OCI-LY3 (cell line): ENCODE results near the gene EBNA1BP2.
A peak's percentile ranks its signal among the peaks of the same experiment; 100 is the strongest.

Experiments
- H2AFZ ChIP-seq: fragments of 200-600, 300-600 bp; shearing (Covaris generic); 2 replicates; pipeline ENCODE4 v1.6.0; 2014; ENCODE audit warnings: antibody characterized with exemption, low read depth, low read length
- H3K27ac ChIP-seq: fragments of 200-600, 300-600 bp; sonication (generic); 2 replicates; pipeline ENCODE4 v1.5.1; 2014; ENCODE audit warnings: mild to moderate bottlenecking, low read length, moderate library complexity, mixed read lengths
- H3K27me3 ChIP-seq: fragments of 200-600, 300-600 bp; sonication (generic); 2 replicates; pipeline ENCODE4 v1.6.1; 2014; ENCODE audit warnings: low read depth, low read length, mixed read lengths
- H3K36me3 ChIP-seq: fragments of 200-600, 300-600 bp; sonication (generic); replicated peaks from 2 replicates; pipeline ENCODE3; 2014; ENCODE audit warnings: low read depth, low read length, mixed read lengths
- H3K4me1 ChIP-seq: fragments of 300-600, 200-600 bp; sonication (generic); 2 replicates; pipeline ENCODE4 v1.6.1; 2014; ENCODE audit warnings: low read length, mixed read lengths
- H3K4me2 ChIP-seq: fragments of 200-600, 300-600 bp; sonication (generic); 2 replicates; pipeline ENCODE4 v1.6.1; 2014; ENCODE audit warnings: low read length, mixed read lengths
- H3K4me3 ChIP-seq: fragments of 300-600, 200-600 bp; sonication (generic); 2 replicates; pipeline ENCODE4 v1.5.1; 2014; ENCODE audit warnings: antibody characterized with exemption, mild to moderate bottlenecking, low read length, moderate library complexity
- H3K79me2 ChIP-seq: fragments of 300-600, 200-600 bp; shearing (Covaris generic); 2 replicates; pipeline ENCODE4 v1.6.1; 2014; ENCODE audit warnings: mild to moderate bottlenecking, low read length, mixed read lengths
- H3K9ac ChIP-seq: fragments of 300-600, 200-600 bp; shearing (Covaris generic); 2 replicates; pipeline ENCODE4 v1.6.0; 2014; ENCODE audit warnings: mild to moderate bottlenecking, low read length, moderate library complexity
- H3K9me3 ChIP-seq: fragments of 200-600, 300-600 bp; shearing (Covaris generic); 2 replicates; pipeline ENCODE4 v1.6.1; 2014; ENCODE audit warnings: low read length, mixed read lengths; ENCODE audit not compliant: insufficient read depth
- H4K20me1 ChIP-seq: fragments of 200-600, 300-600 bp; sonication (generic); 2 replicates; pipeline ENCODE4 v1.6.1; 2016; ENCODE audit warnings: low read length, mixed read lengths; ENCODE audit not compliant: insufficient read depth
- CTCF ChIP-seq: fragments of 200-600, 300-600 bp; sonication (generic); IDR thresholded peaks from 2 replicates; pipeline ENCODE4 v1.5.1; 2014; ENCODE audit warnings: antibody characterized with exemption, low read length, low read depth
- EZH2phosphoT487 ChIP-seq: fragments of 200-600 bp; shearing (Covaris generic); IDR thresholded peaks from 2 replicates; pipeline ENCODE4 v1.6.1; 2018; ENCODE audit warnings: antibody characterized with exemption, mixed run types, low read depth

EBNA1BP2 gene

GRCh38 chr1:43184388-43184787 is 12.3 kb upstream of the EBNA1BP2 start:
- Histone ChIP-seq H3K36me3 (no peaks in the 10 kb centered on the region), H3K79me2 (no peaks in the 10 kb centered on the region), H3K4me1 (no peaks in the 10 kb centered on the region), H3K9ac (no peak overlapping the region), H3K4me3 (no peak overlapping the region), H2AFZ (no peak overlapping the region), H3K27ac (no peak overlapping the region), H3K4me2 (no peak overlapping the region), H3K9me3 (no peaks in the 10 kb centered on the region), H4K20me1 (no peaks in the 10 kb centered on the region), H3K27me3 (no peaks in the 10 kb centered on the region)
- TF ChIP-seq EZH2phosphoT487 (no peak), CTCF (no peak)

- no peaks in the 10 kb centered on the region for H3K79me2 ChIP-seq
- H3K4me2 ChIP-seq, result no peak overlapping the region
- H3K27me3 ChIP-seq, result no peaks in the 10 kb centered on the region
- H4K20me1 ChIP-seq, result no peaks in the 10 kb centered on the region
- no peak overlapping the region for H3K9ac ChIP-seq
- TF ChIP-seq EZH2phosphoT487, result no peak
- TF ChIP-seq CTCF, result no peak
- H3K36me3 ChIP-seq, result no peaks in the 10 kb centered on the region
- H3K4me3 ChIP-seq, result no peak overlapping the region
- H3K9me3 ChIP-seq, result no peaks in the 10 kb centered on the region
- no peak overlapping the region for H2AFZ ChIP-seq
- no peak overlapping the region for H3K27ac ChIP-seq
- H3K4me1 ChIP-seq, result no peaks in the 10 kb centered on the region
These were observed 5.6 kb upstream of the EBNA1BP2 start for GRCh38 chr1:43177691-43178090.

- Histone ChIP-seq H3K4me2 (no peak overlapping the region), H2AFZ (no peak overlapping the region), H3K4me1 (peaks cover 6% of the 10 kb centered on the region; the same call in 1 of the 2 replicates), H3K9me3 (no peaks in the 10 kb centered on the region), H3K27ac (no peak overlapping the region), H3K9ac (no peak overlapping the region), H3K27me3 (no peaks in the 10 kb centered on the region), H4K20me1 (no peaks in the 10 kb centered on the region), H3K4me3 (no peak overlapping the region), H3K36me3 (peaks cover 4% of the 10 kb centered on the region), H3K79me2 (peaks cover 22% of the 10 kb centered on the region)
- TF ChIP-seq CTCF (no peak), EZH2phosphoT487 (no peak)
These were observed 2.8 kb upstream of the EBNA1BP2 start for GRCh38 chr1:43174873-43175272.

GRCh38 chr1:43172527-43172972 is 460 bp upstream of the EBNA1BP2 start:
- Histone ChIP-seq H4K20me1 (no peaks in the 10 kb centered on the region), H3K4me1 (peaks cover 6% of the 10 kb centered on the region; the same call in 1 of the 2 replicates), H3K36me3 (peaks cover 9% of the 10 kb centered on the region), H3K9ac (no peak overlapping the region; the same call in 1 of the 2 replicates), H2AFZ (peak overlapping the region; percentile 91), H3K79me2 (peaks cover 22% of the 10 kb centered on the region), H3K4me2 (peak overlapping the region; percentile 93), H3K9me3 (no peaks in the 10 kb centered on the region), H3K27me3 (no peaks in the 10 kb centered on the region), H3K27ac (no peak overlapping the region), H3K4me3 (peak overlapping the region; percentile 98)
- TF ChIP-seq CTCF, result no peak
- TF ChIP-seq EZH2phosphoT487, result no peak
